B cell (primary cell): ENCODE results near the gene YPEL5. TPM values are rescaled to one million over a fixed set of nuclear protein-coding genes. Genes with fewer than 3 reads are reported as not detected.

Experiments
- ATAC-seq: fragments of 200-7000 bp; cut with Tn5 transposase; one replicate; pipeline ENCODE4 v1.10.0; 2021; ENCODE audit warnings: low read depth, mild to moderate bottlenecking, moderate number of reproducible peaks, moderate library complexity
- CTCF ChIA-PET: fragments of 350-600 bp; sonication (Branson Sonifier 250); formaldehyde crosslinking; loops from one replicate; lab custom pipeline; 2021; ENCODE audit warnings: antibody characterized with exemption, inconsistent platforms; lab: Charles Lee
- POLR2A ChIA-PET: fragments of 350-600 bp; sonication (Branson Sonifier 250); formaldehyde crosslinking; loops from one replicate; lab custom pipeline; 2021; ENCODE audit warnings: antibody characterized with exemption; lab: Charles Lee
- DNase-seq: peaks from one replicate; pipeline ENCODE4 v3.0.0; 2013
- H2AFZ ChIP-seq: 2 replicates; pipeline ENCODE4 v1.6.1; 2012; ENCODE audit warnings: mild to moderate bottlenecking, low read depth, low read length; ENCODE audit not compliant: insufficient read depth, poor library complexity, severe bottlenecking
- H3K27ac ChIP-seq, 2 donors: 1 replicate in 1 of 2; 2 replicates in 1 of 2; pipeline ENCODE4 v1.5.1; 2012 to 2013; ENCODE audit warnings: low read length in 2 of 2, mild to moderate bottlenecking in 2 of 2, moderate library complexity in 1 of 2
- H3K27me3 ChIP-seq, 4 experiments: fragments of 200-600 bp in 1 of 4; sonication (generic) in 1 of 4; replicated peaks in 1 of 4; 1 replicate in 2 of 4; 2 replicates in 2 of 4; pipeline versions ENCODE4 v1.6.1 to v1.7.0; 2013 to 2016; ENCODE audit warnings: low read length in 3 of 4, mild to moderate bottlenecking in 2 of 4, mixed read lengths in 1 of 4, moderate library complexity in 1 of 4; ENCODE audit not compliant: insufficient read depth in 4 of 4, control insufficient read depth in 3 of 4; ENCODE audit errors: control extremely low read depth in 1 of 4
- H3K36me3 ChIP-seq, 2 experiments: replicated peaks in 1 of 2; 1 replicate in 1 of 2; 2 replicates in 1 of 2; pipeline versions ENCODE4 v1.6.1 to v1.7.1; 2013; ENCODE audit warnings: low read length in 1 of 2; ENCODE audit not compliant: insufficient read depth in 2 of 2, control insufficient read depth in 1 of 2; ENCODE audit errors: control extremely low read depth in 1 of 2, extremely low read depth in 1 of 2
- H3K4me1 ChIP-seq, 2 donors: fragments of 200-600 bp in 1 of 2; sonication (generic) in 1 of 2; 1 replicate in 1 of 2; 2 replicates in 1 of 2; pipeline versions ENCODE4 v1.5.1 to v1.6.1; 2013 to 2017; ENCODE audit warnings: low read length in 2 of 2; ENCODE audit not compliant: control insufficient read depth in 2 of 2, insufficient read depth in 2 of 2
- H3K4me2 ChIP-seq: replicated peaks from 2 replicates; pipeline ENCODE3; 2012; ENCODE audit warnings: mild to moderate bottlenecking, low read depth, low read length; ENCODE audit not compliant: poor library complexity, severe bottlenecking
- H3K4me3 ChIP-seq, 5 experiments: fragments of 200-600 bp in 1 of 5; sonication (generic) in 1 of 5; 1 replicate in 3 of 5; 2 replicates in 2 of 5; pipeline versions ENCODE4 v1.5.1 to v1.7.0; 2011 to 2016; ENCODE audit warnings: low read length in 4 of 5, mild to moderate bottlenecking in 4 of 5, low read depth in 2 of 5, control low read depth in 1 of 5, moderate library complexity in 1 of 5; ENCODE audit not compliant: insufficient read depth in 1 of 5; ENCODE audit errors: control extremely low read depth in 1 of 5, extremely low read depth in 1 of 5
- H3K79me2 ChIP-seq: fragments of 200-600 bp; sonication (generic); one replicate; pipeline ENCODE4 v1.6.0; 2016; ENCODE audit warnings: low read length; ENCODE audit not compliant: control insufficient read depth, insufficient read depth
- H3K9ac ChIP-seq: fragments of 200-600 bp; sonication (generic); 2 replicates; pipeline ENCODE4 v1.6.1; 2017; ENCODE audit warnings: mild to moderate bottlenecking, low read length, moderate library complexity
- H3K9me3 ChIP-seq, 3 donors: one replicate each; pipeline versions ENCODE4 v1.6.1 to v1.7.1; 2013; ENCODE audit warnings: low read length in 2 of 3; ENCODE audit not compliant: control insufficient read depth in 2 of 3, insufficient read depth in 1 of 3; ENCODE audit errors: control extremely low read depth in 1 of 3
- H4K20me1 ChIP-seq: 2 replicates; pipeline ENCODE4 v1.6.0; 2012; ENCODE audit warnings: mild to moderate bottlenecking, low read length; ENCODE audit not compliant: insufficient read depth, control insufficient read depth, poor library complexity, severe bottlenecking
- H3K27ac Mint-ChIP-seq: one replicate; pipeline ENCODE4 v1.8.0; 2021; ENCODE audit warnings: mixed read lengths
- H3K27me3 Mint-ChIP-seq: one replicate; pipeline ENCODE4 v1.8.0; 2021; ENCODE audit warnings: mixed read lengths
- H3K4me1 Mint-ChIP-seq: one replicate; pipeline ENCODE4 v1.8.0; 2021; ENCODE audit warnings: mixed read lengths
- H3K4me3 Mint-ChIP-seq: one replicate; pipeline ENCODE4 v1.8.0; 2021; ENCODE audit warnings: mixed read lengths
- H3K9me3 Mint-ChIP-seq: one replicate; pipeline ENCODE4 v1.8.0; 2022; ENCODE audit warnings: mixed read lengths; ENCODE audit not compliant: insufficient read depth
- CTCF ChIP-seq: fragments of 200-600 bp; IDR thresholded peaks from one replicate; pipeline ENCODE4 v1.8.0; 2022; ENCODE audit warnings: antibody characterized with exemption, mild to moderate bottlenecking
- EZH2 ChIP-seq: IDR thresholded peaks from 2 replicates; pipeline ENCODE4 v1.6.1; 2012; ENCODE audit warnings: borderline replicate concordance, low read depth, mild to moderate bottlenecking, moderate library complexity, low read length; ENCODE audit not compliant: insufficient read depth, poor library complexity, severe bottlenecking
- WGBS: methylation state at CpG from one replicate; pipeline ENCODE4 v1.1.5; 2013; ENCODE audit warnings: missing lambda C conversion rate; ENCODE audit not compliant: insufficient coverage; 5-methylcytosine and 5-hydroxymethylcytosine counted together
- intact Hi-C: fragments of 100-400 bp; cut with micrococcal nuclease; formaldehyde crosslinking; loops from one replicate; pipeline ENCODE4 v1.10.0; 2022
- polyA plus RNA-seq: library from polyadenylated mRNA; depleted of rRNA; stranded (reverse); fragments of >200 nt; gene quantifications from 2 replicates; pipeline ENCODE4 v1.2.3, GENCODE V29; 2012
- total RNA-seq, 2 donors: library from RNA; stranded (reverse); fragments of 120-200 nt in 1 of 2; gene quantifications; 1 replicate in 1 of 2; 2 replicates in 1 of 2; pipeline versions ENCODE4 v1.2.3 to v1.2.4, GENCODE V29; 2013 to 2022

YPEL5 gene
- total and polyA plus RNA-seq, 2 donors (not counting 1 experiment from before 2014, with no cell fraction given) = 117 to 426 TPM

- peaks cover 9 to 18% of the 10 kb centered on the region in 2 donors for H3K4me1 ChIP-seq
- H3K36me3 ChIP-seq = no peaks in the 10 kb centered on the region
- no peak for ATAC-seq
- intact Hi-C loops = no loop called here
- H3K27me3 ChIP-seq = no peaks in the 10 kb centered on the region
- no peak overlapping the region for H3K4me2 ChIP-seq
- peaks cover 16% of the 10 kb centered on the region for H3K4me1 Mint-ChIP-seq
- H3K27me3 Mint-ChIP-seq = no peaks in the 10 kb centered on the region
- ChIA-PET POLR2A (no interaction called here), CTCF (interaction anchor here (0.6 to 9.8 kb wide), 15 partner anchors 10 to 1317 kb away, joined by 3 to 344 read pairs (median 16); partner anchors contain the start of genes LBH and LCLAT1)
- no peaks in the 10 kb centered on the region for H4K20me1 ChIP-seq
- H3K9me3 ChIP-seq = no peaks in the 10 kb centered on the region
- WGBS = 57% methylated on average over 3 of the region's 9 CpGs
- no peak overlapping the region for H2AFZ ChIP-seq
- no peak overlapping the region for H3K9ac ChIP-seq
- TF ChIP-seq EZH2 = no peak
- no peak for TF ChIP-seq CTCF
- no peaks in the 10 kb centered on the region for H3K79me2 ChIP-seq
- DNase-seq = no peak
- H3K27ac Mint-ChIP-seq = no peak overlapping the region
- H3K4me3 ChIP-seq = no peak overlapping the region
- H3K27ac ChIP-seq = no peak overlapping the region
- H3K4me3 Mint-ChIP-seq = no peak overlapping the region
- H3K9me3 Mint-ChIP-seq = no peaks in the 10 kb centered on the region
These were observed 59.9 kb downstream of the YPEL5 start for GRCh38 chr2:30206461-30207430.
